Measurements from ENCODE around the gene CT45A5.
"Not testable (repeated sequence)": the region's sequence is repeated elsewhere in the genome, so short reads cannot be mapped to it uniquely, and the experiment has no call there.

The CT45A5 gene

GRCh38 chrX:135785403-135785802 is at the start of gene CT45A5:
TSS of gene CT45A5 (minus strand) at chrX:135785503. CDS start at chrX:135781729, 3,774 bp downstream.
- DNase-seq (ENCODE audit: low spot score) = not testable (repeated sequence)

- DNase-seq (ENCODE audit: low spot score) = not testable (repeated sequence)
Observed at GRCh38 chrX:135819912-135820311, 34.6 kb upstream of the CT45A5 start, which contains the start of gene CT45A2. TSS of gene CT45A2 (minus strand) at chrX:135820012. CDS start at chrX:135816265, 3,747 bp downstream.

- DNase-seq (ENCODE audit: low spot score) = not testable (repeated sequence)
Observed at GRCh38 chrX:135802687-135803086, 17.4 kb upstream of the CT45A5 start, which contains the start of gene CT45A6. TSS of gene CT45A6 (minus strand) at chrX:135802787. CDS start at chrX:135798993, 3,794 bp downstream.

GRCh38 chrX:135768091-135768490 is 17.2 kb downstream of the CT45A5 start, which contains the start of gene CT45A3:
TSS of gene CT45A3 (minus strand) at chrX:135768191. CDS start at chrX:135764444, 3,747 bp downstream.
- DNase-seq (ENCODE audit: low spot score) = not testable (repeated sequence)

DNA sequence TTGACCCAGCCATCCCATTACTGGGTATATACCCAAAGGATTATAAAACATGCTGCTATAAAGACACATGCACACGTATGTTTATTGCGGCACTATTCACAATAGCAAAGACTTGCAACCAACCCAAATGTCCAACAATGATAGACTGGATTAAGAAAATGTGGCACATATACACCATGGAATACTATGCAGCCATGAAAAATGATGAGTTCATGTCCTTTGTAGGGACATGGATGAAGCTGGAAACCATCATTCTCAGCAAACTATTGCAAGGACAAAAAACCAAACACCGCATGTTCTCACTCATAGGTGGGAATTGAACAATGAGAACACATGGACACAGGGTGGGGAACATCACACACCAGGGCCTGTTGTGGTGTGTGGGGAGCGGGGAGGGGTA is 40.6 kb downstream of the CT45A5 start:
- not testable (repeated sequence) for DNase-seq (ENCODE audit: low spot score)

GRCh38 chrX:135741192-135741715 is 44.0 kb downstream of the CT45A5 start:
- DNase-seq (ENCODE audit: low spot score) = no peak

- peak; percentile 38 for DNase-seq (ENCODE audit: low spot score)
Observed at GRCh38 chrX:135740681-135741149, 44.6 kb downstream of the CT45A5 start.

DNA sequence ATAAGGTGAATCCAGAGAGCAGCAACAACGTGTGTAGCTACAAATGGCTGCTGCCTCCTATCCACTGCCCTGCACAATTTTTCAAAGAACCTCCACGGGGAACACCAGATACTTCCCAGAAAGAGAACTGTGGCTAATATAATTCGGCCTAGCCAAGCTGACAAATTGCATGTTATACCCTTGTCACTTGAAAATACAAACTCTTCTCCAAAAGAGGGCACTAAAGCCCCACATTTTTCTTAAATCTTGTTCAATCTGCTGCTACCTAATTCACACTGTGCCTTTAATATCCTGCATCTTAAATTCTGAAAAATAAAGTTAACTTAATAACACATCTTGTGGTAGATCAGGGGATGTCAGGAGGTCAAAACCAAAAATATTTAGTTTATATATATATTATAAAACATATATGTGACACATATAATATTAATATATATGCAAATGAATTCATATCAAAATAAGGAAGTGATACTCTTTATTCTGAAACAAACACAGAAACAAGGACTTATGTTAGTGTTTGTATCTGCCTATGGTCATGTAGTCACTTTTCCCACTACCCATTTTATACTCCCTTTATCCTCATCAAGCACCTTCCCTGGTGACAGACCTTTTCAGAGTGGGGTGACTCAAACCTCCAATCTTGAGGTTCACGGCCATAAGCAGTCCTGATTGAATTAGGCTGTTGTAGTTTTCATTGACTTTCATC is 47.8 kb downstream of the CT45A5 start:
- peak; percentile 48 for DNase-seq (ENCODE audit: low spot score)

DNA sequence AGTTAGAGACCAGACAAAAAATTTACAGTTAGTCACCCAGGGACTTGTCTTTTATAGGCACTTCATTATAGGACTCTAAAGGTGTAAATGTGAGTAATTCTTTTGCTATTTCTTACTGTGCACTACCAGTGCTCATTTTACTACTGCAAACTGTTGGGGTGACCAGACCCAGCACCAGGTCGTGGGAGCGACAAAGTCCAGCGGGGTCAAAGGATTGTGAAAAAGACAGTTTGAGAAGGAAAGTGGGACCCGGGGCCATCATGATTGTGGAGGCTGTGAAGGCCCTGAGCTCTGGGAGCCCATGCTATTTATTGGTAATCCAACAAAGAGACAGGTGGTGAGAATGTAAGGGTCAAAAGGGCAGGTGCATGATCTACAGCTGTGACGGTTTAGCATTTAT is 50.6 kb downstream of the CT45A5 start:
- DNase-seq (ENCODE audit: low spot score) = not testable (repeated sequence)

All from RKO (cell line).